SKM-1 (cell line): ENCODE results near the gene SNX1.

Experiments
- DNase-seq: peaks from one replicate; lab custom pipeline; 2025; ENCODE audit not compliant: unreplicated experiment; lab: John Stamatoyannopoulos, UW

The SNX1 gene

DNA sequence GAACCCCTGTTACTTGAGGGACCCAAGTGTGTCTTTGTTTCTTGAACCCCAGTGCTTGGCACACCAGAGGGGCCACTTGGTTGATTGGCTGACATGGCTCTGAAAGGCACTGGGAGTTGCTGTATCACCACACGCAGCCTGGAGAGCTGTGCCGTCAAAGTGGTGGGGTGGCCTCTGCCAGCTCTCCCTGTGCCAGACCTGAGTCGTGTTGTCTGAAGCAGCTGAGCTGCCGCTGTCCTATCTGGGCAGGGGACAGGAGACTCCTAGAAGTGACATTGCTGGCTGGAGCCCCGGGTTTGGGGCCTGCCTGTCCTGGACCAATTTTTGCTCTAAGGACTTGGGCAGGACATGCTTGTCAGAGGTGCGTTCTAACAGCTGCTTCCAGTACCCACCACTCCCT, 50.3 kb downstream of the SNX1 start:
- no peak for DNase-seq

DNA sequence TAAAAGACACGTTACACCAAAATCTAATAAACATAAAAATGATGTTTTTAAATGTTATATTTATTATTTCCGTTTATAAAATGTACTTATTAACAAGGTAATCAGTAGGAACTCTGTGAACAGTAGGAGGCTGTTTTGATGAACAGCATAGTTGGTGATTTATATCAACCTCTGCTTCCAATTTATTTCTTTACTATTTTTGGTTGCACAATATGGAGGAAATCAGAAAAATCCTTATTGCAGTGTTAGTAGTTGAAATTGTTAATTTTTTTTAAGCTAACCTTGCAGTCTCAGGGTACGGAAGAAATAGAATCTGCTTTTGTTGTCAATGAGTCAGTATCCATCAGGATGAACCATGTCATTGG, 50.7 kb downstream of the SNX1 start:
- no peak for DNase-seq

DNA sequence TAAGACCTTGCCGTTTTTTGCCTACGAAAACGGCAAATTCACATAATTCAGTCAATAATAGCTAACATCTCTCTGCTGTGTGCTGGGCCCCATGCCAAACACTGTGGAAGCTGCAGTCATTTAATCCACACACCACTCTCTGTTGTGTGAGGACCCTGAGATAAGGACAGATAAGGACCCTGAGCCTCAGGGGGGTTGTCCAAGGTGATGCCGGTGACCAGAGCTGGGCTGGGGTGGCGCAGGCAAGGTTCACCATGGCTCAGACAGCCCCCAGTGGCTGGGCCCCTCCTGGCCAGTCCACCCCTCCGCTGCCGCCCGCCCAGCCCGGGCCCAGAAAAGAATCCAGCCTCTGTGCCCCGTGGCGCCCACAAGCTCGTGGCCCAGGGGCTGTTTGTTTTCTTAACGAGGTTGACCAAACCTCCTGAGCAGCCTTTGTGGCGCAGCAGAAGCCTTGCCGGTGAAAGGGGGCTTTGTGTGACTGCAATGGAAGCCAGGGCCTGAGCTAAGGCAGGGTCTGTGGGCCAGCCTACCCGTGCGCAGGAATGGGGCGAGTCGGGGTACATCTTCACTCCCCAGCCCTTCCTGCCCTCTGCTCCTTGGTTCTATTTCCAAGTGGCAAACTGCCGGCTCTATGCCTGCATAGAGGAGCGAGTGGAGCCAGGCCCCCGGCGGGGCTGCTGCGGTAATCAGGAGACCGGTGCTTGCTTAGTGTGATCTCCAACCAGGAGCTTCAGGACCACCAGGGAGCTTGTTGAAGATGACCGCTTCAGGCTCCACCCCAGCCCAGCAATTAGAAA, 51.3 kb downstream of the SNX1 start:
- no peak for DNase-seq

DNA sequence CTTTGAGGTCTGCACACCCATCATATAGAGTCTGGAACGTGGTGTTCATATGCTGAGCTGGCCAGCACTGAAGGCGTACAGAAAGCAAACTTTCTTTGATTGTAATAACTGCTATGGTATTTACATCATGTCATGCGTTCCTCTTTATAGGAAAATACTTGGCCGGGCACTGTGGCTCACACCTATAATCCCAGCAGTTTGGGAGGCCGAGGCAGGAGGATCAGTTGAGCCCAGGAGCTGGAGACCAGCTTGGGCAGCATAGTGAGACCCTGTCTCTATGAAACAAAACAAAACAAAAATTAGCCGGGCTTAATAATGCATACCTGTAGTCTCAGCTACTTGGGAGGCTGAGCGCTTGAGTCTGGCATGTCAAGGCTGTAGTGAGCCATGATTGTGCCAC, 52.4 kb downstream of the SNX1 start:
- DNase-seq: no peak

DNA sequence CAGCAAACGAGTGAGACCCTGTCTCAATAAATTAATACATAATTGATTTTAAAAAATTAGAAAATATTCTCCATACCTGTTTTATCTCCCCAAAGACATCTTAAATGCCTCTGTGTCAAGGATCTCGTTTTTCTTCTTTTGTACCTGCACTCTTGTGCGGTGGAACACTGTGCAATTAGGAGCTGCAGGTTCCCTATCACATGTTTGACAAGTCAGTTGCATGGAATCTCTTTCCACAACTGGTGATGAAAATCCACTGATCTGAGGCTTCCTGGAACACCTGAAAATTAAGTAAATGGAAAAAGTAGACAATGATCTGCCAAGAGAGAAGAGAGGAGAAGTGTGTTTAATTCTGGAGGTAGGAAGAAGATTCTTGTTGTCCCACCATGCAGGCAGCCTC, 52.8 kb downstream of the SNX1 start:
- no peak for DNase-seq

DNA sequence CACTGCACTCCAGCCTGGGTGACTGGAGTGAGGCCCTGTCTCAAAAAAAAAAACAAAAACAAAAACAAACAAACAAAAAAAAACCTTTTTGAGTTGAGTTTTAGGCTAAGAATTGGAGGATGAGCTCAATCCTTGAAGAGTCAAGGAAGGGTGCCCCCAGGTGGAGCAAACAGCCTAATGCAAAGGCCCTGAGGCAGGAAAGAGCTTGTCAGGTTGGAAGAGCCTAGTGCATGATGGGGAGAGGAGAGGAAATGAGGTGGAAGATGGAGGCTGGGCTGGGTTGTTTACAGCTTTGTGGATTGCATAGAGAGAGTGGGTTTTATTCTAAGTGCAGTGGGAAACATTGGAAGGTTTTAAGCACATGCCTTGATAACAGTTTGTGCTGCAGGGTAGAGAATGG, 53.6 kb downstream of the SNX1 start:
- DNase-seq: no peak

DNA sequence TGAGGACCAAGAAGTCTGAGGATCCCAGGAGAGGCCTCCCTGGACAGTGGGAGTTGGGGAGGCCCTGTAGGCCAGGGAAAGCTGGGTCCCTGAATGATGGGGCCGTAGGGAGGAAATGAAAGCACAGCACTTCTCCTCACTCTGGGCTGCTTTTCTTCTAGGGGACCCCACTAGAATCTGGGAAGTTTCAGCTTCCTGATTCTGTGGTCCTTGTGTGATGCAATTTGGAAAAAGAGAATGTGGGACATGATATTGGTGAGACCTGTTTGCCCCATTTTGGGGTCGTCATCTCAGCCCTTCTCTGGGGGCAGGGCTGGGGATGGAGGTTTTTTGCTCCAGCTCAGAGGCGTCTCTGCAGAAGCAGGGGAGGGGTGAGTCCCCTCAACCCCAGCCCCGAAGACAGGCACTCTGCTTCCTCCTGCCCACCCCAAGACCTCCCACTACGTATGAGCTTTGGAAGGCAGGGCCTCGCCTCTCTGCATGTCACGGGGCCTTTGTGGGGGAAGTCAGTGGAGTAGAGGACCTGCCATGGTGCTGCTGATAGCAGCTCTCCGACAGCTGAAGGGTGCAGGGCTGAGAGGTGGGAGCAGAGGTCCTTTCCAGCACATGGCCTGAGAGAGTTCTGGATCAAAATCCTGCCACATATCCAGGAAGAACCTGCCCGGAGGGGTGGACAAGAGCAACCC, 54.3 kb downstream of the SNX1 start:
- no peak for DNase-seq

DNA sequence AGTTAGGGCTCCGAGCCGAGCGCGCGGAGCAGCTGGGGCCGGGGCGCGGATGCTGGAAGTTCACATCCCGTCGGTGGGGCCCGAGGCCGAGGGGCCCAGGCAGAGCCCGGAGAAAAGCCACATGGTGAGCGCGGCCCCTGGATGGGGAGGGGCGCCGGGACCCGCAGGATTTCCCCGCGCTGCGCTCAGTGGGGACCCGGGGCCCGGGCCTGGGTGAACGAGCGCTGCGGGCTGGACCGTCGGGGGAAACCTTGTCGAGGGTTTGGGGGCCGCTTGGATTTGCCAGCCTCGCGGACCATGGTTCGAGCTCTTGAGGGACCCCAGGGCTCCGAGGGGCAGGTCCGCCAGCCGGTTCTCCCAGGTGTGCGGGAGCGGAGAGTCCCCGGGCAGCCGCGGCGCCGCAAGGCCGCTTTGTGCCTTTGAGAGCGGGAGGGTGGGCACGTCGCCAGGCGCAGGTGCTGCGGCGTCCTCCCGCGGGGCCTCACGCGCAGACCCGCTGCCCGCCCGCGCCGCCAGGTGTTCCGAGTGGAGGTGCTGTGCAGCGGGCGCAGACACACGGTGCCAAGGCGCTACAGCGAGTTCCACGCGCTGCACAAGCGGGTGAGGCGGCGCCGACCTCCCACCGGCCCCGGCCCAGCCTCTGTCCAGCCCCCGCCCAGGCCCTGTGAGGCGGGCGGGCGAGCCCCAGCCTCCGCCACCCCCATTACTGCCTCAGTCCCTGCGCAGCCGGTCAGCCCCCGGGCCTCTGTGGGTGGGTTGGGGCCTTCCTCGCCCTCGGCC, 56.1 kb downstream of the SNX1 start, which contains the start of gene SNX22:
Gene SNX22, plus strand, starts transcription at position 5 of the 780 bp plus-strand sequence. Its CDS starts 45 bp downstream, at position 50.
- DNase-seq: no peak

DNA sequence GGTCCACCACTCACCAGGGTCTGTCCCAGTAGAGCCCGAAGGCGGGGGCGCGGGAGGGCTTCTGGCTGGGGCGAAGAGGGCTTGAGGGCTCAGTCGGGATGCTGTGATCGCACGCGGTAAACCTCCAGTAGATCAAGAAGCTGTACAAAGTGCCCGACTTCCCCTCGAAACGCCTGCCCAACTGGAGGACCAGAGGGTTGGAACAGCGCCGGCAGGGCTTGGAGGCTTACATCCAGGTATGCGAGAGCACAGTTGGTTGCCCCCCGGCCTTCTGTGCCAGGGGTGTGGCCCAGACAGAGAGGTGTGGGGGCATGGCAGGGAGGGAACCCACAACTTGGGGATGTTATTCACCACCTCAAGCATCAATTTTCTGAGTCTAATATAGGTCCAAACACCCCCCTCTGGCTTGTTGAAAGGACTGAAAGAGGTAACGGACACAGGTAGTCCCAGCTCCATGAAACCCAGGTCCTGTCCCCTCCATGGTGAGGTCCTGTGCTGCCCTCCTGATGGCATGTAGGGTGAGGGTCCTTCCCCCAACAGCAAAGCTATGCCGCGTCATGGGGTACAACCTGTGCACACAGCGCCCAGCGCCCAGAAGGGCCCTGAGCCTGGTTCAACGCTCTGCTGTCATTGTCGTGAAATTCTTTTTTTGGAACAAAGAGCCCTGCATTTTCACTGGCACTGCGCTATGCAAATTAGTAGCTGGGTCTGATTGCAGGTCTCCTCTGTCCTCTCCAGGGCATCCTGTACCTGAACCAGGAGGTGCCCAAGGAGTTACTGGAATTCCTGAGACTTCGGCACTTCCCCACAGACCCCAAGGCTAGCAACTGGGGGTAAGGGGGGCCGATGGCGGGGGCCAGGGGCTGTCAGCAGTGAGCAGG, 57.0 kb downstream of the SNX1 start:
- DNase-seq: no peak

DNA sequence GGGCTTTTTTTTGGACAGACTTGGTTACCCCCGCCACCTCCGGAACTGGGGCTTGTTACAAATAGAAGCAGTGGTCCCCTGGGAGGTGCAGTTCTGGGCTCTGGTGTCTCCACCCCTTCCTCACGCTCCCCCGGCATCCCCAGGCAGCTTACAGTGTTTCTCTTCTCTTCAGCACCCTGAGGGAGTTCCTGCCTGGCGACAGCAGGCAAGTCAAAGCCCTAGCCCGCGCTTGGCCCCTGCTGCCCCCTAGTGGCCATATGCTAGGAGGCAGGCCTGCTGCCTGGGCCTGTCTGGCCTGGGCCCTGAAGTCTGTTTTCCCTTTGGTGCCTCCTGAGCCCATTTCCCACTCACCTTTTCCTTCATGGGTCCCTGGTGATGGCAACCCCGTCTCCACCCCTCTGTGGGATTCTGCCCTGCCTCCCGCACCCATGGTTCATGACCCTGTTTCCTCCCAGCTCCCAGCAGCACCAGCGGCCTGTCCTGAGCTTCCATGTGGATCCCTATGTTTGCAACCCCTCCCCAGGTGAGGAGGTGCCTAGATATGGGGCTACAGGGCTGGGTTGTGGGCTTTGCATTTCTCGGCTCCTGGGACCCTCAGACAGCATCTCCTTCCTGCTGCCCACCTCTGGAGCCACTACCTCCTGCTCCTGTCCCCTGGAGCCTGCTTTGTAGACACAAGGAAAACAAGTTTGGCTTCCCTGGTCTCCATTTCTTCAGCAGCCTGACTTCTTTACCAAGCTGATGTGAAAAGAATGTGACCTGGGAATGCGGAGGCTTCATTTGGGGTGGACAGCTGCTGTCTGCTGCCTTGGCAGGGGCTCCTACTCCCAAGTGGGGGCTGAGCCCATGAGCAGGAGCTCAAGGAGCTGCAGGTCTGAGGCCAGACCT, 57.9 kb downstream of the SNX1 start:
- peak; percentile 77 for DNase-seq

DNA sequence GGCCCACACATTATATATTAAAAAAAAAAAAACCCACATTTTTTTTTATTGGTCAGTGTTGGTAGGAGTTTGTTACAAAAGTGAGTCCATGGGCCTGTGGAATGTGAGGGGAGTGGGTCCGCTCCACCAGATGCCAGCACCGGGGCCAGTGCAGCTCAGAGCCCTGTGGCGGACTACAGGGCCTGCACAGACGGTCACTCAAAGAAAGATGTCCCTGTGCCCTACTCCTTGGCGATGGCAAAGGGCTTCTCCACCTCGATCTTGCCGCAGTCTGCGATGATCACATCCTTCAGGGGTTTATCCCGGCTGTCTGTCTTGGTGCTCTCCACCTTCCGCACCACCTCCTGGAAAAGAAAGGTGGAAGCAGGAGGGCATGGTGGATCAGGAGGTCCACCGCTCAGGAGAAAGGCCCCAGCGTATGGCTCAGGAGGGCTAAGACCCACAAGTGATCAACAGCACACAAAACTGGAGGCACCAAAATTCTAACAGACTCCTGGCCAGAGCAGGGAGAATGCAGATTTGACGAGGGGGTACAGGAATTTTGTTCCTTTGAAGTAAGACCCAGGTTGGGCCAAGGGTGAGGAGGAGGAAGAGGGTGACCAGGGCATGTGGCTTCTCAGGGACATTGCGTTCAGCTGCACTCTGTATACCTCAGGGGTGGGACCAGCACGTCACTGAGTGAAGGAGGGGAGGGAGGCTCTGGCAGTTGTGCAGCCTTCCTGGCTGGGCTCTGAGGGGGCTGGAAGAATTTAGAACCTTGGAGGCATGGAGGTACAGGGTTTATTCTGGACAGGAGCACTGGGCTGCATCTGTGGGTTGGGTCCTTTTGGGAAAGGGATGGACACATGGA, 60.2 kb downstream of the SNX1 start:
- no peak for DNase-seq

DNA sequence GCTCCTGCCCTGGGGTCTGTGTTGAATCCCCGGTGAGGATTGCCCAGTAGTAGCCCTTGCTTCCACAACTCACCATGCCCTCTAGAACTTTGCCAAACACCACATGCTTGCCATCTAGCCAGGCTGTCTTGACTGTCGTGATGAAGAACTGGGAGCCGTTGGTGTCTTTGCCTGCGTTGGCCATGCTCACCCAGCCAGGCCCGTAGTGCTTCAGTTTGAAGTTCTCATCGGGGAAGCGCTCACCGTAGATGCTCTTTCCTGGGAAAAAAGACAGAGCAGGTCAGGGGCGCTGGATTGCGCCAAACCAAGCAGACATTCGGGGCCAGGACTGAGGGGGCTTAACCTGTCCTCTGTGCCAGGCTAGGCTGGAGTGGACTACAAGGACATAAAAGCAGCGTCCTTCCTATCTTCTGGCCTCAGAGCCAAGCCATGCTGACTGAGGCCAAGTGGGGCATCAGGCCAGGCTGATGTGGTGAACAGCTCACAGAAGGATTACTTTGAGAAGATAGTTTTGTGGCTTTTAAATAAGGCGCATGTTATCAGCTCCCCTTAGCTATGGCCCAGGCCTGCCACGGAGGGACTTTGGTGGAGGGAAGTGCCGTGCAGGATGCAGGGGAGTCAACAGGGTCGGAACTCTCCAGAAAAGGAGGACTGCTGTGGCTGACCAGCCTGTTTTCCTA, 61.0 kb downstream of the SNX1 start:
- no peak for DNase-seq

DNA sequence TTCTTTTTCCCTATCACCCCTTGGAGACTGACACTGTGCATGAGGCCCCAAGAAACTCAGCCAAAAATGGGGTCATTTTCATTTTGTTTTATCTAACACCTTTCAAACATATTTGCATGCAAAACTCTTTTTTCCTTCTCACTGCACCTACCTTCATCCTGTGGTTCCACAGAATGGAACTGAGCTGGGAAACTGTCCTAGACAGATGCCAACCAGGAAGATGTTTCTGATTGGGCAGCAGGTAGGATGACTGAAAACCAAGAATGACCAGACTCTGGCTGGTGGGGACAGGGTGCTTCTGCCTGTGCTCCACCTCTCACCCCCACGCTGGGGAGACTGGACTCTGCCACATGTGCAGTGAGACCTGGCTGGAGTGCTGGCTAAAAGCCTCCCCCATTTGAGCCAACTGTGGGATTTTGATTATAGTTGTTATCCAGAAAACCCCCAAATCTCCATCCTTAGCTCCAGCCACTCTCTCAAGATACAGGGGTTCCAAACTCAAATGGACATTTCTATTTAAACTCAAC, 61.9 kb downstream of the SNX1 start:
- DNase-seq: no peak

DNA sequence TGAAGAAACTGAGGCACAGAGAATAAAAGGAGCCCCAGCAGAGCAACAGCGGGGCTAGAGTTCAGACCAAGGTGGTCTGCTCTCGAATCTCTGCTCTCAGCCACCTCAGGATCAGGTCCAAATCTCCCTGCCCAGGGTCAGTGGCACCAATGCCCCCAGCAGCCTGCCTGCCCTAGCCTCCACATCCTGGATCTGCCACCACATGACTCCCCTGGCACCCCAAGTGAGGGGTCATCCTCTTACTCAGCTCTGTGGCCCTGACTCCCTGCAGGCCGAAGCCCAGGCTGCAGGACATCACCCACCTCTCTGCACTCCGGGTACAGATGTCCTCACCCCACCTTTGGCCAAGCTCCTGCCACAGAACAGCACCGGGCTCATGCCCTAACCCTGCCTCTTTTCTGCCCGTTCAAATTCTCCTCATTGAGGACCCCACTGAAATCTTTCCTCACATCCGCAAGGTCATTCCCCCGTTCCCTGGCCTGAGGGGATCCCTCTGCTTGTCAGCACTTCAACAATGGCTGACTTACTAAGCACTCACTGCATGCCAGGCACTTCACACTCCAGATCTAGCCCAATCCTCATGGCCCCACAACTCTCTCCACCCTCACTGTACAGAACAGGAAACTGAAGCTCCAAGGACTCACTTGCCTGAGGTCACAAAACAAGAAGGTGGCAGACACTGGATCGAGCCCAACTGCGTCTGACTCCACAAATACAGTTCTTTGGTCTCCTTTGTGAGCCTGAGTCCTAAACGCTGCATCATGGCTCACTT, 62.8 kb downstream of the SNX1 start:
- DNase-seq: no peak

DNA sequence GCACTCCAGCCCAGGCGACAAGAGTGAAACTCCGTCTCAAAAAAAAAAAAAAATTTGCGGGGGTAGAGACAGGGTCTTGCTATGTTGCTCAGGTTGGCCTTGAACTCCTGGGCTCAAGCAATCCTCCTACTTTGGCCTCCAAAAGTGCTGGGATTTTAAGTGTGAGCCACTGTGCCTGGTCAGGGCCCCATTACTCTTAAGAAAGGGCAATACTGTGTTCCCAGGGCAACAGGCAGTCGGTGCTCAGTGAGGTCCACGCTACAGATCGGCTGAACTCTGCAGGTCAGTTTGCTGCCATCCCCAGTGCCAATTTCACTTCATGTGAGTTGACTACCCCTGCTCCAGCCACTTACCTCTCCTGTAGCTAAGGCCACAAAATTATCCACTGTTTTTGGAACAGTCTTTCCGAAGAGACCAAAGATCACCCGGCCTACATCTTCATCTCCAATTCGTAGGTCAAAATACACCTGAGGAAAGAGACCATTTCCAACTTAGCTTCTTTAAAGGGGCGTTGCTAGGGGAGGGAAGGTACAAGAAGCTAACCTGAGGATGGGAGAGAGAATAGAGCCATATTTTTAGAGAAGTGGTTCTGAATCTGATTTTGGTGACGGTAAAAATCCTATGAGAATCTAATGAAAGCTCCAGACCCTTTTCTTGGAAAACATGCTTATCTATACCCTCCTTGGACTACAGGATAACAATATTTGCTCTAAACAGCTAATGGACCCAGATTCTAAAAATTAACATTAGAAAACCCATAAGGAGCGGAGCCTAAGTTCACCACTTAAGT, 66.1 kb downstream of the SNX1 start:
- no peak for DNase-seq

DNA sequence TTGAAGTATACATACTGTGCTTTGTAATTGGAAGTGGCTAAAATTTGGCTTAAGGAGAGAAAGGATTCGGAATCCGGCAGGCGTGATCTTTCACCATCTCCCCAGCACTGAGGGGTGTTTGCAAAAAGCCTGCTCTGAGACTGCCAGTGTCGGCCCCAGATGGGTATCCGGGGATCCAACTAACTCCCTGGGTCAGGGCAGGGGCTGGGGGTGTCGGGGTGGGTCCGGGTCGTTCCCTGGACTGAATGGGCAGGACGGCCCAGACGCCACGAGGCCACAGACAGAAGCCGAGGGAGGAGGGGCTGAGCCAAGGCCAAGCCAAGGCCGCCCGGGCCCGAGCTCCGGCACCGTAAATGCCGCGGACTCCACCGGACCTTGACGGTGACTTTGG, 66.7 kb downstream of the SNX1 start:
- no peak for DNase-seq
